T-helper 2 cell (primary cell): Measurements from ENCODE around the gene VNN1.
"Not testable (repeated sequence)": the region's sequence is repeated elsewhere in the genome, so short reads cannot be mapped to it uniquely, and the experiment has no call there.

Experiments
- DNase-seq, 5 experiments: peaks; one replicate each; pipeline versions ENCODE4 v3.0.0 to v3.0.0-alpha.2; 2012 to 2022

Gene VNN1

DNA sequence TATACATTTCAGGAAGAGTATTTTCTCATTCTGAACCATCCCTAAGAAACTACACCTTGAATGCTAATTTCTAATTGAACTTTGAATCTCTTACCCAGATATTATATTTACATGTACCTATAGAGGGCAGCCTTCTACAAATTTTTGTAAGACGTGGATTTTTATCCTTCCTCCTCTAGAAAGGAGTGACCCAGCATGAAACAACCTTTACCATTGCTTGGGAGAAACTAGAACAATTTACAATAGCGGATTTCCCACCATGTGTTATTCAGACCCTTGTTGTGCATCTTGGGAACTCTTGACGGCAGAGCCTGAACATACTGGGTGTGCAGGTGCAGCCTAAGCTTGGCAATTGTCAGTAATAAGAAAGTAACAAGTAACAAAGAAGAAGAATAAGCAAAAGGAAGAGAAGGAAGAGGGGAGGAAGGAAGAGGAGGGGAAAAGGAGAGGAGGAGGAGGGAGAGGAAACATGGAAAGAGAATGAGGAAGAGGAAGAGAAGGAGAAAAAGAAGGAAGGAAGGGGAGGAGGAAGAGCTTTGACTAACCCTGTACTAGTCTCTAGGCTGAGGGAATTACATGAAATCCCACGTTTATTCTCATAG lies 44.1 kb downstream of the VNN1 start:
- peak in 2 of 5 experiments; percentile 3 to 63 for DNase-seq

DNA sequence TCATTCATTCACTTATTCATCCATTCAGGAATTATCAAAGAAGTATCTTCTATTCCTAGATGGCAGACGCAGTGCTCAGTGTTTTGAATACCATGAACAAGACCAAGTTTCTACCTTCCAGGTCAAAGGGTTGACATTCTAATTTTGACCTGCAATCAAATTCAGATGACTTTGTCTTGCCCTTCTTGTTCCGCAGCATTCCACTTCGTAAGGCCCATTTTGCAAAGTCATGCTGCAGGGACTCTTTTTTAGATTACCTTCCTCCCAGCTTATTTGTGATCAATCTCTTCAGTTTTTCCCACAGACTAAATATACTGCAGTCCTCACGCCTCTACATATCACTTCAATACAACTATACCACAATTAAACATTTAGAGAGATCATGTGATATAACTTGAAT lies 47.7 kb downstream of the VNN1 start:
- no peak for DNase-seq

DNA sequence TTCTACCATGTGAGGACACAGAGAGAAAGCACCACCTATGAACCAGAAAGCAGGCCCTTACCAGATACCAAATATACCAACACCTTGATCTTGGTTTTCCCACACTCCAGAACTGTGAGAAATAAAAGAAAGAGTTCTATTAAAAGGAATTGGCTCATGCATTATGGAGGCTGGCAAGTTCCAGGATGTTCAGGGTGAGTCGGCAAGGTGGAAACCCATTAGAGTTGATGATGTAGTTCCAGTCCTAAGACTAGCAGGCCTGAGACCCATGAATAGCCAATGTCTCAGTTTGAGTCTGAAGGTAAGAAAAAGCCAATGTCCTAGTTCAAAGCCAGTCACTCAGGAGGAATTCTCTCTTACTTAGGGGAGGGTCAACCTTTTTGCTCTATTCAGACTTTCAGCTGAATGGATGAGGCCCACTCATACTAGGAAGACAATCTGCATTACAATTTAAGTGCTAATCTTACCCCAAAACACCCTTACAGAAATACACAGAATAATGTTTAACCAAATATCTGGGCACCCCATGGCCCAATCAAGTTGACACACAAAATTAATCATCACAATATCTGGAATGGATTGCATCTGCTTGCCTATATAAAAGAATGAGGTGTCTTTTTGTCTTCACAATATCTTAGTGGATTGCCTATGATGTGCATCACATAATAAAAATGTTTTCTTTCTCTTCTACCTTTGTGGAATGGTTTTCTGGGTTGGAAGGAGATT lies 49.4 kb downstream of the VNN1 start:
- DNase-seq, result no peak

DNA sequence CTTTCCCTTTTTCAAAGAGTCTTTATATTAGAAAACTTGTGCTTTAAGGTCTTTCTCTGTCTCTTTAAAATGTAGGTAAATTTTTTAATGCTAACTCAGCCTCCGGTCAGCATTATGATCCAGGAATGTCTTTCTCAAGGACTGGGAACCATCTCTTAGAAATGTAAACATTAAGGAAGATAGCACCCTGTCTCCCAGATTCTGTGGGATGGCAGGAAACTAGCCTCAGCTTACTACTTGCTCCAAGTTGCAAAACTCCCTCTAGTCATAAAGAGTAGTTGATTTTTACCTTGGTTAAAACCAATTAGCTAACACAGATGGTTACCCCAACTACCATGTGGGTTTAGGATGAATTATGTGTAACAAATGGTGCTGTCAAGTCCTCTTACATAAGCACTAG lies 50.2 kb downstream of the VNN1 start:
- DNase-seq, result no peak

DNA sequence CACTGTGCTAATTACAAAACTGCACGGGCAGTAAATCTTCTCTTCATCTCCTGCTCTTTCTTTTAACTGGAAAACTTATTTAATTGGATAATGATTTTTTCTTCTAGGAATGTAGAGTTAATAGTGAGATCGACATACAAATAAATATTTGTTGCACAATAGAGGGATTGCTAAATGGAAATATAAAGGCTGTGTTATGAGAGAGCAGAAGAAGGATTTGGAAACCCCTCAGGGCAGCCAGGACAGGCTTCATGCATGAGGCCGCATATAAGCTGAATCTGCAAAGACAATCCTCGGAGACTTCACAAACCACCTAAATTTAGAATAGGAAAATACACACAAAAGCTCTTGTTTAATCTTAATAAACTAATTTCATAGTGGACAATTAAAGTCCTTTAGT lies 51.9 kb downstream of the VNN1 start:
- no peak for DNase-seq

DNA sequence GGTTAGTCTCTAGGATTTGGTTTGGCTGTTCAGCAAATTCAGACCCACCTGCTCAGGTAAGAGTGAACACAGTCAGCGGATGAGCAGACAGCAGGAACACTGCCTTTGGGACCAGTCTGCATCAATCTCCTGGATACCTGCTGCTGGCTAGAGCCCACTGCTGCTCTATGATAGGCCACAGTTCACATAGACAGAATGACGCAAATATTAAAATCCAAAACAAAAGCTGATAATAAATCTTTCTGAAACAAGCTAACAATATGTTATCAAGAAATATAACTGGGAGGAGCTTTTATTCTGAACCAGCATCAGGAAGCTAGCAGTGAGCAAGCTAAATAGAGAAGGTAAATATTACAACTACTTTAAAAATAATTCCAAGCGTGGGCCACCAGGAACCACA lies 54.8 kb downstream of the VNN1 start, which contains the start of gene TAAR1:
TAAR1 (minus strand) TSS at position 101 of the 400 bp plus-strand sequence. CDS start 13,179 bp downstream, outside the sequence.
- no peak for DNase-seq

DNA sequence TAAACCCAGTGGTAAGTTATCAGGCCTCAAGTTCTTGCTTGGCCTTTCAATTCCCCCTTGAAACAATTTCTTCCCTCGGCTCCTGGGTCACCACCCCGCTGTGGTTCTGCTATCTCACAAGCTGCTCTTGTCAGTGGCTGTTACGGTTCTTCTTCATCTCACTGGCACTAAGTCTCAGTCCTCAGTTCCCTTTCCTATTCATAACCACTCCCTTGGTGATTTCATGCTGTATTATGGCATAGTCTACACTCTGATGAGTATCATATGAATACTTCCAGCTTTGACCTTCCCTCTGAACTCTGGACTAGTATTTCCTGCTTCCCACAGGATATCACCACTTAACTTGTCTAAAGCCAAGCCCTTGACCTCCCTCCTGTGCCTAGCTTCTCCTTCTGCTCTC lies 62.8 kb downstream of the VNN1 start:
- DNase-seq, result no peak

DNA sequence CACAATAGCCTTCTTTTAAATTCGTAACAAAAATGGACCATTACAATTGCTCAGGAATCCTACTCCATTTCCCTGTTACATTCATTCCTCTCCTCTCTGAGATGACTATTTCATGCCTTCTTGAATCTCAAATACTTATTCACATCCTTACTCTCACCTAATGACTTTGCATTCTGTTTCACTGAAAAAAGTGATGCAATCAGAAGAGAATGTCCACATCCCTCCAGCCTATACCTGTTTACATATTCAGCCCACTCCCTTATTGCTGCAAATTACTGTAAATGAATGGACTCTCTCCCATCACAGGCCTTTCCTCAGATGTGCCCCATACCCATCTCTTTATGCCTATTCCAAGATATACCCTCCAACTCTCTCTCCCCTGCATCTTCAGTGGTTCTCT lies 63.4 kb downstream of the VNN1 start:
- no peak for DNase-seq

DNA sequence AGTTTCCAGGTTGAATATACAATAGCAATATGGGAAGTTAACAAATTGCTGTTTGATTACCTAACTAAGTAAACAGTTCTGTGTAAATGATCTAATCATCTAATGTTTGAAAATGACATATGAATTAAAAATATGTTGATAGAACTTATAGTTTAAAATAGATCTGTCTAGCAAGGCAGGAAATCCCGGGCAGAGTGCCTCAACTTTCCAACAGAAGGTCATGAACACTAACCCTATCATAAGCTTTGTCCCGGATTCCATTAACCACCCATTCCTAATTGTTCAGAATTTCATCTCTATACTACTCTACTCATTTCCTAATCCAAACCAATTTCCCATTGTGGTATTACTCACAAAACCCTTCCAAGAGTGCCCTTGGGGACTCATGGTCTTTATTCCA lies 65.0 kb downstream of the VNN1 start:
- no peak for DNase-seq

DNA sequence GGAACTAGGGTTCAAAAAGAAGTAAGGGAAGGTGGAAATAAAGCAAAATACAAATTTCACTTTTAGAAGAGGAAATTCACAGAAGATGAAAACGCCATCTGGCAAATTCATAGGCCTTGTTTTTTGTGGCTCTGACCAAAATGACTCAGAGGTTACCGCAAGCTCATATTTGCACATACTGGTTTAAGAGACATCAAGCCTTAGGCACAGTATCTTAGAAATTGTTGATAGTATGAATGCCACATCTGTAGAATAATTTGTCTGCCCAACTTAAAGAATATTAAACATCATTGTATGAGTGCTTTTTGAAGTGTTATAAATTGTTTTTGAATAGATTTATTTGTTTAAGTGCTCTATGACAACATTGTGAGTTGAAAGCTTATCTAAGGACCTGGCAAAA lies 65.5 kb downstream of the VNN1 start:
- DNase-seq, result peak in 1 of 5 experiments; percentile 91

DNA sequence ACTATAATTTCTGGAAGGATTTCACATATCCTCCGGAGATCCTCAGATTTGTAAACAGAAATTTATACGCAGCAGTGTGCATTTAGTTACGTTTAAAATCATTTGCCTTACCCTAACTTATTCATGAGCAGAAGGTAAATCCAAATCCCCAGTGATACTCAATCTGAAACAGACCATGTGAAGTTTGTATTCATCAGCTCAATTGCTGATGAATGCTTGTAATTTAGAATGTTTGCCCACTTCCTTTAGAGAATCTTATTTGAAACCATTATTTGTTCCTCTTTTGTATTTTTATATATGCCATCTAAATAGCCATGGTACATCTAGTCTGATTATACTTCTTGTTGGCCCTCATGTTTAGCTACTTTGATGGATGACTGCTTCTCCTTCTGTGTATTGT lies 70.3 kb downstream of the VNN1 start:
- peak in 1 of 5 experiments; percentile 9 for DNase-seq

DNA sequence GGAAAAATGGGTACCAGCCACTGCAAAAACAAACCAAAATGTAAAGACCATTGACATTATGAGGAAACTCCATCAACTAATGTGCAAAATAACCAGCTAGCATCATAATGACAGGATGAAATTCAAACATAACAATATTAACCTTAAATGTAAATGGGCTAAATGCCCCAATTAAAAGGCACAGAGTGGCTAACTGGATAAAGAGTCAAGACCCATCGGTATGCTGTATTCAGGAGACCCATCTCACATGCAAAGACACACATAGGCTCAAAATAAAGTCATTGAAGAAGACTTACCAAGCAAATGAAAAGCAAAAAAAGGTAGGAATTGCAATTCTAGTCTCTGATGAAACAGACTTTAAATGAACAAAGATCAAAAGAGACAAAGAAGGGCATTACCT lies 76.7 kb downstream of the VNN1 start:
- not testable (repeated sequence) for DNase-seq

DNA sequence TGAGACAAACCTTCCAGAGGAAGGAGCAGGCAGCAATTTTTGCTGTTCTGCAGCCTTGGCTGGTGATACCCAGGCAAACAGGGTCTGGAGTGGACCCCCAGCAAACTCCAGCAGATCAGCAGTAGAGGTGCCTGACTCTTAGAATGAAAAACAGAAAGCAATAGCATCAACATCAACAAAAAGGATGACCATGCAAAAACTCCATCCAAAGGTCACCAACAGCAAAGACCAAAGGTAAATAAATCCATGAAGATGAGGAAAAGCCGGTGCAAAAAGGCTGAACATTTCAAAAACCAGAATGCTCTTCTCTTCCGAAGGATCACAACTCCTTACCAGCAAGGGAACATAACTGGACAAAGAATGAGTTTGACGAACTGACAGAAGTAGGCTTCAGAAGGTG lies 77.9 kb downstream of the VNN1 start:
- DNase-seq, result not testable (repeated sequence)

DNA sequence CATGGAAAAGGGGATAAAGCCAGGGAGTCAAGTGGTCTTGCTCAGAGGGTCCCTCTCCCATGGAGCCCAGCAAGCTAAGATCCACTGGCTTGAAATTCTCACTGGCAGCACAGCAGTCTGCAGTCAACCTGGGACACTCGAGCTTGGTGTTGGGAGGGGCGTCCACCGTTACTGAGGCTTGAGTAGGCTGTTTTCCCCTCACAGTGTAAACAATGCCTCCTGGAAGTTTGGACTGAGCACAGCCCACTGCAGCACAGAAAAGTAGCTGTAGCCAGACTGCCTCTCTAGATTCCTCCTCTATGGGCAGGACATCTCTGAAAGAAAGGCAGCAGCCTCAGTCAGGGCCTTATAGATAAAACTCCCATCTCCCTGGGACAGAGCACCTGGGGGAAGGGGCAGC lies 78.6 kb downstream of the VNN1 start:
- DNase-seq, result not testable (repeated sequence)

DNA sequence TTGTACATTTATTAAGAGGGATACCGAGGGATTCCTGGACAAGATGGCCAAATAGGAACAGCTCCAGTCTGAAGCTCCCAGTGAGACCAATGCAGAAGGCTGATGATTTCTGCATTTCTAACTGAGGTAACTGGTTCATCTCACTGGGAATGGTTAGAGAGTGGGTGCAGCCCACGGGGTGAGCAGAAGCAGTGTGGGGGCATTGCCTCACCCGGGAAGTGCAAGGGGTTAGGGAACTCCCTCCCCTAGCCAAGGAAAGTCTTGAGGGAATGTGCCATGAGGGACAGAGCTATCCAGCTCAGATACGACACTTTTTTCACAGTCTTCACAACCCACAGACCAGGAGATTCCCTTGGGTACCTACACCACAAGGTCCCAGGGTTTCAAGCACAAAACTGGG lies 79.1 kb downstream of the VNN1 start:
- DNase-seq, result no peak

DNA sequence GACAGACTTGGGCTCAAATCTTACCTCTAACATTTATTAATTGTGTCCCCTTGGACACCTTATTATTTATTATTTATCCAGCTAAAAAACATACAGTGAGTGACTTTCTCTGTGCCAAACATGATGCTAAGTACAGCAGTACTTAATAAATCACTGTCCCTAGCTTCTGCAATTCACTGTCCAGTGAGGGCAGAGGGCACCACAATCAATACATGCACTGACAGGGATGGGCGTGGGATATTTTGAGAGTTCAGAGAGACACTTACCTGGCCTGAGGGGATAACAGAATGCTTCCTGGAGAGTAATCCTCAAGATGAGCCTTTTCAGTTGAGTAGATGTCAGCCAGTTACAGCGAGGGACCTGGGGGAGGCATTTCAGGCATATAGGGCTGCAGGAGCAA lies 80.5 kb downstream of the VNN1 start:
- DNase-seq, result no peak
